Naive thymus-derived CD4-positive, alpha-beta T cell (primary cell): ENCODE measurements around the gene FSD1. TPM values are rescaled to one million over a fixed set of nuclear protein-coding genes. Genes with fewer than 3 reads are reported as not detected.

Source experiments
- ATAC-seq: fragments of 150-1000 bp; cut with Tn5 transposase; 2 replicates; pipeline ENCODE4 v1.10.0; 2021; ENCODE audit warnings: mild to moderate bottlenecking, moderate library complexity
- CTCF ChIA-PET: fragments of 350-600 bp; sonication (Branson Sonifier 250); formaldehyde crosslinking; loops from one replicate; lab custom pipeline; 2021; ENCODE audit warnings: antibody characterized with exemption; lab: Charles Lee
- POLR2A ChIA-PET: fragments of 350-600 bp; sonication (Branson Sonifier 250); formaldehyde crosslinking; loops from one replicate; lab custom pipeline; 2021; ENCODE audit warnings: antibody characterized with exemption, inconsistent platforms; lab: Charles Lee
- DNase-seq, 9 donors: peaks; one replicate each; pipeline versions ENCODE4 v3.0.0 to v3.0.0-alpha.2; 2020 to 2022; ENCODE audit warnings: mixed read lengths in 1 of 9
- H3K27ac ChIP-seq: one replicate; pipeline ENCODE4 v1.7.0; 2013; ENCODE audit warnings: mild to moderate bottlenecking, low read depth, low read length, moderate library complexity
- H3K27me3 ChIP-seq, 2 donors: one replicate each; pipeline ENCODE4 v1.7.0; 2013; ENCODE audit warnings: low read length in 2 of 2, mild to moderate bottlenecking in 2 of 2, moderate library complexity in 2 of 2; ENCODE audit not compliant: control insufficient read depth in 2 of 2, insufficient read depth in 2 of 2
- H3K36me3 ChIP-seq, 3 experiments: 1 replicate in 2 of 3; 2 replicates in 1 of 3; pipeline ENCODE4 v1.7.0; 2013; ENCODE audit warnings: low read length in 3 of 3, mild to moderate bottlenecking in 3 of 3, moderate library complexity in 1 of 3; ENCODE audit not compliant: insufficient read depth in 3 of 3, control insufficient read depth in 2 of 3
- H3K4me1 ChIP-seq, 2 donors: one replicate each; pipeline ENCODE4 v1.7.0; 2013; ENCODE audit warnings: low read length in 2 of 2, mild to moderate bottlenecking in 2 of 2, moderate library complexity in 1 of 2; ENCODE audit not compliant: control insufficient read depth in 2 of 2, insufficient read depth in 2 of 2
- H3K4me3 ChIP-seq: 2 replicates; pipeline ENCODE4 v1.7.0; 2013; ENCODE audit warnings: mild to moderate bottlenecking, low read length
- H3K9me3 ChIP-seq, 3 experiments: 1 replicate in 2 of 3; 2 replicates in 1 of 3; pipeline ENCODE4 v1.7.0; 2013; ENCODE audit warnings: low read length in 3 of 3; ENCODE audit not compliant: control insufficient read depth in 2 of 3
- H3K27ac Mint-ChIP-seq, 9 donors: one replicate each; pipeline ENCODE4 v1.8.0; 2020 to 2022; ENCODE audit warnings: mixed read lengths in 9 of 9, mild to moderate bottlenecking in 8 of 9, moderate library complexity in 5 of 9, inconsistent platforms in 2 of 9
- H3K27me3 Mint-ChIP-seq, 5 donors: one replicate each; pipeline ENCODE4 v1.8.0; 2021 to 2022; ENCODE audit warnings: mixed read lengths in 5 of 5, mild to moderate bottlenecking in 1 of 5
- H3K36me3 Mint-ChIP-seq, 5 donors: one replicate each; pipeline ENCODE4 v1.8.0; 2020 to 2022; ENCODE audit warnings: mixed read lengths in 5 of 5, mild to moderate bottlenecking in 3 of 5, inconsistent platforms in 1 of 5
- H3K4me1 Mint-ChIP-seq, 7 donors: one replicate each; pipeline ENCODE4 v1.8.0; 2020 to 2022; ENCODE audit warnings: mixed read lengths in 7 of 7, mild to moderate bottlenecking in 3 of 7, inconsistent platforms in 1 of 7
- H3K4me3 Mint-ChIP-seq, 10 donors: one replicate each; pipeline ENCODE4 v1.8.0; 2020 to 2022; ENCODE audit warnings: mild to moderate bottlenecking in 10 of 10, mixed read lengths in 10 of 10, moderate library complexity in 6 of 10, inconsistent platforms in 2 of 10
- H3K9me3 Mint-ChIP-seq, 11 donors: one replicate each; pipeline ENCODE4 v1.8.0; 2020 to 2022; ENCODE audit warnings: mixed read lengths in 11 of 11, mild to moderate bottlenecking in 4 of 11, inconsistent platforms in 1 of 11, moderate library complexity in 1 of 11
- intact Hi-C, 2 donors: fragments of 100-400 bp; cut with micrococcal nuclease; formaldehyde crosslinking; loops; one replicate each; pipeline ENCODE4 v1.15.1; 2023
- polyA plus RNA-seq, 2 donors: library from polyadenylated mRNA; unstranded; fragments of 300-500 nt; fragmentation: Illumina TruSeq; gene quantifications; one replicate each; pipeline ENCODE4 v1.2.3, GENCODE V29; 2021
- total RNA-seq, 6 experiments: library from RNA in 5 of 6; stranded (reverse) in 5 of 6; gene quantifications; 1 replicate in 5 of 6; 2 replicates in 1 of 6; pipeline ENCODE4 v1.2.3 and lab custom pipeline; 2021 to 2026

The FSD1 gene
- 10 to 100 TPM in 1 of 5 experiments, 1 to 10 TPM in 4; 1.8 to 18.9 (median 3.4) TPM for total RNA-seq
- 1 to 10 TPM in 1 of 2 donors, under 1 TPM in 1; 0.95 to 2.0 TPM for polyA plus RNA-seq
- 1.1 reads per million for total RNA-seq (lab: John Stamatoyannopoulos, UW)

DNA sequence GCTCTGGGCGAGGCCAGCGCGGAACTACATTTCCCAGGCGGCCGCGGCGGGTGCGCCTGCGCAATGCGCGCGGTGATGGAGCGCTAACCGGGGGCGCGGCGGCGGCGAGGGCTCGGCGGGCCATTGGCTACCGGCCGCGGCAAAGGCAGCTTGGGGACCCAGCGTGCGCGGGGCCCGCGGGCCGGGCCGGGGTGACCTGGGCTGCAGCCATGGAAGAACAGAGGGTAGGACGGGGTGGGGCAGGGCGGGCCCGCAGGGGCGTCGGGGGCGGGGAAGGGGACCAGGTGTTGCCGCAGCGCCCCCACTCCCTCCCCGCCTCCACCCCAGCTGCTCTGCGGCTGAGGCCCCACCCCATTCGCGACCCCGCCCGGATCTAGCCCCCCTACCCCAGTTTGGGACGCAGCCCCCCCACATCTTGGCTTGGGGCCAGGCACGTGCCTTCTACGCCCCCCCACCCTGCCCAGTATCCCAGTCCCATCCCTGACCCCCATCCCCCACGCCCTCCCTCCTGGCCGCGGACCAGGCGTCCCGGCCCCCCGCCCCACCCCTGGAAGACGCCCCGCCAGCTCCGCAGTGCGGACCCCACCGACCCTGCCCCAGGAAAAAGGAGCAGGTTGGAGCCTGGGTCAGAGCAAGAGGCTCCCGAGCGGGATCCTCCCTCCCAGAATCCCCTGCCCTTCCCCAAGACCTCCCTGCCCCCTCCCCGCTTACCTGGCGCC is at the start of gene FSD1:
Gene FSD1 (plus strand): TSS at position 61 of the 719 bp plus-strand sequence. CDS start 149 bp downstream, at position 210.
- peak; percentile 65 for ATAC-seq
- Mint-ChIP-seq H3K9me3 (no peaks in the 10 kb centered on the region), H3K27me3 (no peaks in the 10 kb centered on the region), H3K4me1 (peaks cover 8 to 43% (median 33%) of the 10 kb centered on the region in 7 donors), H3K36me3 (peaks cover 0 to 4% (median 0%) of the 10 kb centered on the region in 5 donors), H3K4me3 (peak within 1 kb of the TSS; percentile 59 to 98 (median 79)), H3K27ac (peak within 1 kb of the TSS in 8 of 9 donors; percentile 48 to 96 (median 84))
- ChIA-PET POLR2A (interaction anchor here (1.3 to 3.5 kb wide), 2 partner anchors 26 to 40 kb away, joined by 4 to 29 read pairs; partner anchors contain the start of gene MPND), CTCF (interaction anchor here (0.6 to 1.1 kb wide), 2 partner anchors 85 to 319 kb away, joined by 3 to 6 read pairs; partner anchors contain the start of gene EEF2)
- H3K9me3 ChIP-seq: no peaks in the 10 kb centered on the region
- H3K4me1 ChIP-seq: peaks cover 4 to 28% of the 10 kb centered on the region in 2 donors
- H3K4me3 ChIP-seq: peak within 1 kb of the TSS; percentile 43
- intact Hi-C loops: loop anchor here (5.0 kb wide), 2 partner anchors 37 to 38 kb away; partner anchors contain the start of gene MPND (in 1 of the 2)
- DNase-seq: peak; percentile 32 to 89 (median 56)
- H3K27ac ChIP-seq: peak within 1 kb of the TSS; percentile 35
- H3K36me3 ChIP-seq: no peaks in the 10 kb centered on the region
- no peaks in the 10 kb centered on the region for H3K27me3 ChIP-seq

DNA sequence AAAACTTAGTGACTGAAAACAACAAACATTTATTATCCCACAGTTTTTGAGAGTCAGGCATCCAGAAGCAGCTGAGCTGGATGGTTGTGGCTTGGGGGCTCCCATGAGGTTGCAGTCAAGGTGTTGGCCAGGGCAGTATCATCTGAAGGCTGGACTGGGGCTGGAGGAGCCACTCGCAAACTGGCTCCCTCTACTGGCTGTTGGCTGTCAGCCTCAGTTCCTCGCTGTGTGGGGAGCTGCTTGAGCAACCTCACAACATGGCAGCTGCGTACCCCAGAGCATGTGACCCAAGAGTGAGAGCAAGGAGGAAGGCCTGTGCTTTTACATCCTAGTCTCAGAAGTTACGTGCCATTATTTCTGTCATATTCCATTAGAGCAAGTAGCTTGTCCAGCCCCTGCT is 47.8 kb upstream of the FSD1 start:
- ATAC-seq: no peak
- peaks cover 13 to 40% (median 25%) of the 10 kb centered on the region in 5 donors for H3K36me3 Mint-ChIP-seq
- ChIA-PET CTCF (interaction anchor here (0.9 to 1.2 kb wide), 3 partner anchors 9 to 145 kb away, joined by 3 to 5 read pairs (median 3); partner anchors contain the start of gene YJU2), POLR2A (interaction anchor here (0.6 kb wide), 1 partner anchor 1209 kb away, joined by 3 read pairs; no protein-coding TSS in a partner anchor)
- no peak for DNase-seq
- H3K36me3 ChIP-seq: peaks cover 24 to 89% (median 27%) of the 10 kb centered on the region in 3 experiments
- peaks cover 0 to 5% (median 0%) of the 10 kb centered on the region in 3 experiments for H3K9me3 ChIP-seq
- no peaks in the 10 kb centered on the region for H3K27me3 ChIP-seq
- H3K4me3 ChIP-seq: no peak overlapping the region
- H3K4me3 Mint-ChIP-seq: no peak overlapping the region
- H3K27ac ChIP-seq: no peak overlapping the region
- peak overlapping the region in 1 of 9 donors; percentile 43 for H3K27ac Mint-ChIP-seq
- peaks cover 0 to 6% (median 2%) of the 10 kb centered on the region in 7 donors for H3K4me1 Mint-ChIP-seq
- intact Hi-C loops: no loop called here
- no peaks in the 10 kb centered on the region for H3K4me1 ChIP-seq
- H3K27me3 Mint-ChIP-seq: no peaks in the 10 kb centered on the region
- H3K9me3 Mint-ChIP-seq: peaks cover 0 to 6% (median 0%) of the 10 kb centered on the region in 11 donors

DNA sequence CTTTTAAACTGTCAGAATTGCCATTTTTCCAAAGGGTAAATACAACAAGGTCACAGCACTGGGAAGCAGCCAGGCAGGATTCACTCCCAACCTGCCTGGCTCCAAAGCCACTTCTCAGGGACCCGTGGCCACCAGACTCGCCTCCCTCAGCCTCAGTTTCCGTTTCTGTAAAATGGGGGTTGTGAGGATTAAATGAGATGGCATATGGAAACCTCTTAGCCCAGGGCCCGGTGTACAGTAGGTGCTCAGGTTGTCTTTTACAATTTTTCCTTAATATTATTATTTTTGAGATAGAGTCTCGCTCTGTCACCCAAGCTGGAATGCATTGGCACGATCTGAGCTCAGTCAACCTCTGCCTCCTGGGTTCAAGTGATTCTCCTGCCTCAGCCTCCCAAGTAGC is 47.4 kb upstream of the FSD1 start:
- ATAC-seq (no peak), DNase-seq (no peak)
- Mint-ChIP-seq H3K9me3 (peaks cover 0 to 6% (median 0%) of the 10 kb centered on the region in 11 donors), H3K27me3 (no peaks in the 10 kb centered on the region), H3K27ac (peak overlapping the region in 1 of 9 donors; percentile 43), H3K4me3 (no peak overlapping the region), H3K4me1 (peaks cover 0 to 6% (median 2%) of the 10 kb centered on the region in 7 donors), H3K36me3 (peaks cover 13 to 40% (median 25%) of the 10 kb centered on the region in 5 donors)
- ChIA-PET CTCF (interaction anchor here (1.1 to 1.2 kb wide), 2 partner anchors 9 to 10 kb away, joined by 3 to 5 read pairs; partner anchors contain the start of gene YJU2), POLR2A (no interaction called here)
- Histone ChIP-seq H3K4me1 (no peaks in the 10 kb centered on the region), H3K4me3 (no peak overlapping the region), H3K27me3 (no peaks in the 10 kb centered on the region), H3K36me3 (peaks cover 24 to 89% (median 27%) of the 10 kb centered on the region in 3 experiments), H3K27ac (no peak overlapping the region), H3K9me3 (peaks cover 0 to 5% (median 0%) of the 10 kb centered on the region in 3 experiments)
- intact Hi-C loops: no loop called here

DNA sequence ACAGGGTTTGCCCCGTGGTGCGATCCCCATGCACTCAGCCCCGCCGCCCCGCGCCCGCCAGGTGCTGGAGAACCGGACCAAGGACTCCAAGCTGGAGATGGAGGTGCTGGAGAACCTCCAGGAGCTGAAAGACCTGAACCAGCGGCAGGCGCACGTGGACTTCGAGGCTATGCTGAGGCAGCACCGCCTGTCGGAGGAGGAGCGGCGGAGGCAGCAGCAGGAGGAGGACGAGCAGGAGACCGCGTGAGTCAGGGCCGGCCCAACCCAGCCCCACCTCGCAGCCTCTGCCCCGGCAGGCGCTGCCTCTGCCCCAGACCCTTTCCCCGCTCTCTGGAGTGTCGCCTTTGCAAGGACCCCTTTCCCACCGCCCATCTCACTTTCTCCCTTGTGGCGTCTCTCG is 46.2 kb upstream of the FSD1 start:
- H3K27ac Mint-ChIP-seq: no peak overlapping the region
- CTCF ChIA-PET: no interaction called here
- Histone ChIP-seq H3K27me3 (no peaks in the 10 kb centered on the region), H3K9me3 (peaks cover 0 to 5% (median 0%) of the 10 kb centered on the region in 3 experiments), H3K36me3 (peaks cover 18 to 93% (median 20%) of the 10 kb centered on the region in 3 experiments), H3K27ac (no peak overlapping the region), H3K4me3 (no peak overlapping the region), H3K4me1 (no peaks in the 10 kb centered on the region)
- DNase-seq (no peak), ATAC-seq (peak; percentile 9)
- H3K27me3 Mint-ChIP-seq: no peaks in the 10 kb centered on the region
- peaks cover 0 to 6% (median 2%) of the 10 kb centered on the region in 7 donors for H3K4me1 Mint-ChIP-seq
- peaks cover 13 to 37% (median 25%) of the 10 kb centered on the region in 5 donors for H3K36me3 Mint-ChIP-seq
- no peak overlapping the region for H3K4me3 Mint-ChIP-seq
- peaks cover 0 to 6% (median 0%) of the 10 kb centered on the region in 11 donors for H3K9me3 Mint-ChIP-seq
- intact Hi-C loops: no loop called here
- POLR2A ChIA-PET: no interaction called here

DNA sequence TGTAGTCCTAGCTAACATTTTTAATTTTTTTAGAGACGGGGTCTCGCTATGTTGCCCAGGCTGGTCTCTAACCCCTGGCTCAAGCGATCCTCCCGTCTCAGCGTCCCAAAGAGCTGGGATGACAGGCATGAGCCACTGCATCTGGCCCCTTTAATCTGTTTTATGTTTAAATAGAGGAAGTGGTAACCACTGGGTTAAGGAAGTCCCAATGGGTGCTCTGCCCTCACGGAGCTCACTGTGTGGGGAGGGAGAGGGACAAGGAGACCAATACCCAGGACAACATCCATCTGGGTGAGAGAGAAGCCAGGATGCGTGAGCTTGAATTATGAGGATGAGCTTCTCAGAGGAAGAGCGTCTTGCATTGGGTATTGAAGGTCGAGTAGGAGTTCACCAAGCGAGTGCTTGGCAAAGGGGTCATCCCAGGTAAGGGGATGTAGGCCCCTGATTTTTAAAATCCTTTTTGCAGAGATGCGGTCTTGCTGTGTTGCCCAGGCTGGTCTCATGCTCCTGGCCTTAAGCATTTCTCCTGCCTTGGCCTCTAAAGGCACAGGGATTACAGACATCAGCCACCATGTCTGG is 43.7 kb upstream of the FSD1 start:
- Histone ChIP-seq H3K27ac (no peak overlapping the region), H3K36me3 (peaks cover 5 to 84% (median 9%) of the 10 kb centered on the region in 3 experiments), H3K4me3 (no peak overlapping the region), H3K4me1 (no peaks in the 10 kb centered on the region), H3K9me3 (peaks cover 0 to 5% (median 0%) of the 10 kb centered on the region in 3 experiments), H3K27me3 (no peaks in the 10 kb centered on the region)
- Mint-ChIP-seq H3K4me1 (peaks cover 9 to 14% (median 11%) of the 10 kb centered on the region in 7 donors), H3K27ac (peak overlapping the region in 2 of 9 donors; percentile 38 to 41), H3K27me3 (no peaks in the 10 kb centered on the region), H3K36me3 (peaks cover 4 to 27% (median 14%) of the 10 kb centered on the region in 5 donors), H3K4me3 (no peak overlapping the region), H3K9me3 (no peaks in the 10 kb centered on the region)
- ChIA-PET POLR2A (no interaction called here), CTCF (interaction anchor here (1.0 kb wide), 1 partner anchor 12 kb away, joined by 3 read pairs; no protein-coding TSS in a partner anchor)
- ATAC-seq (no peak), DNase-seq (no peak)
- intact Hi-C loops: no loop called here

DNA sequence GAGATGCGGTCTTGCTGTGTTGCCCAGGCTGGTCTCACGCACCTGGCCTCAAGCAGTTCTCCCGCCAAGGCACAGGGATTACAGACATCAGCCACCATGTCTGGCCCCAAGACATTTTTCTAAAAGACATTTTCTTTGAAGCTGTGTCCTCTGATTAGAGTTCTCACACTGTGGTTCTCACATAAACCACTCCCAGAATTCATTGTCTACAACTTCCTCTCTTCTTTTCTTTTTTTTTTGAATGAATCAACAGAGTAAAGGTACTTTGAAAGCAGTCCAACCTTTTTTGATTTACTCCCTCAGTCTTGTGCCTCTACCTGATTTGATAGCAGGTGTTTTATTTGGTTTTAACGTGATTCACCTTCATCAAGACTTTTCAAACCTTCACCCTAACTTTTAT is 39.6 kb upstream of the FSD1 start:
- ChIA-PET CTCF (no interaction called here), POLR2A (interaction anchor here (2.1 kb wide), 1 partner anchor 18 kb away, joined by 6 read pairs; the partner anchor contains the start of gene YJU2)
- H3K27ac ChIP-seq: no peak overlapping the region
- intact Hi-C loops: loop anchor here (5.0 kb wide), 1 partner anchor 37 kb away; the partner anchor contains the start of genes FSD1 (in 2 of the 2) and TMIGD2 (in 2 of the 2)
- peak overlapping the region; percentile 40 to 79 (median 66) for H3K27ac Mint-ChIP-seq
- peaks cover 0 to 6% of the 10 kb centered on the region in 2 donors for H3K4me1 ChIP-seq
- DNase-seq (peak in 6 of 9 donors; percentile 22 to 51 (median 34)), ATAC-seq (peak; percentile 61)
- H3K4me3 ChIP-seq: no peak overlapping the region
- no peaks in the 10 kb centered on the region for H3K9me3 Mint-ChIP-seq
- no peaks in the 10 kb centered on the region for H3K9me3 ChIP-seq
- H3K4me3 Mint-ChIP-seq: peak overlapping the region in 9 of 10 donors; percentile 18 to 61 (median 35)
- H3K36me3 Mint-ChIP-seq: peaks cover 5 to 27% (median 17%) of the 10 kb centered on the region in 5 donors
- peaks cover 7 to 82% (median 14%) of the 10 kb centered on the region in 3 experiments for H3K36me3 ChIP-seq
- H3K27me3 ChIP-seq: no peaks in the 10 kb centered on the region
- peaks cover 20 to 29% (median 24%) of the 10 kb centered on the region in 7 donors for H3K4me1 Mint-ChIP-seq
- H3K27me3 Mint-ChIP-seq: no peaks in the 10 kb centered on the region
